VCaP (cell line): Measurements from ENCODE around the gene ADAM21.
"Not testable (repeated sequence)": the region's sequence is repeated elsewhere in the genome, so short reads cannot be mapped to it uniquely, and the experiment has no call there.

Experiments
- H3K27ac ChIP-seq: fragments of 450-650 bp; 2 replicates; pipeline ENCODE4 v1.5.1; 2017
- TF ChIP-seq, protein P1 (sequence below): fragments of 450-650 bp; conservative IDR thresholded peaks from 2 replicates; pipeline ENCODE4 v1.5.1; 2017; ENCODE audit warnings: mild to moderate bottlenecking, moderate library complexity

ADAM21 gene

DNA sequence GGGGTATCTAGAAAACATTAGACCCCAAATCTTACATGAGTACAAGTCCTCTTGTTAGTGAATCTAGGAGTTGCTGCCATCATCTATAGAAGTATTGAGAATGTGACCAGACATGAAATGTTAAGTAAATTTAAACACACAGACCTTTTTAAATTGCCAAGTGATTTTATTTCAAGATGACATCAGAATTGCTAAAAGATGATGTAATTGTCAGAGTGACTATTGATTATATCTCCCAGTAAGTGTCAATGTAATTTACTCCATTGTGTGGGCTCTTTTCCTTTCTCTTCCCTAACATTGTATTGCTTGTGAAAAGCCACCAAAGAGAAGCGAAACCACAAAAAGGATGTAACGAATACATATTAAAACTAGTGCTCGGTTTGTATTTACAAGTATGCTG, 16.8 kb downstream of the ADAM21 start:
- no peak overlapping the region for H3K27ac ChIP-seq
- TF ChIP-seq, protein P1, sequence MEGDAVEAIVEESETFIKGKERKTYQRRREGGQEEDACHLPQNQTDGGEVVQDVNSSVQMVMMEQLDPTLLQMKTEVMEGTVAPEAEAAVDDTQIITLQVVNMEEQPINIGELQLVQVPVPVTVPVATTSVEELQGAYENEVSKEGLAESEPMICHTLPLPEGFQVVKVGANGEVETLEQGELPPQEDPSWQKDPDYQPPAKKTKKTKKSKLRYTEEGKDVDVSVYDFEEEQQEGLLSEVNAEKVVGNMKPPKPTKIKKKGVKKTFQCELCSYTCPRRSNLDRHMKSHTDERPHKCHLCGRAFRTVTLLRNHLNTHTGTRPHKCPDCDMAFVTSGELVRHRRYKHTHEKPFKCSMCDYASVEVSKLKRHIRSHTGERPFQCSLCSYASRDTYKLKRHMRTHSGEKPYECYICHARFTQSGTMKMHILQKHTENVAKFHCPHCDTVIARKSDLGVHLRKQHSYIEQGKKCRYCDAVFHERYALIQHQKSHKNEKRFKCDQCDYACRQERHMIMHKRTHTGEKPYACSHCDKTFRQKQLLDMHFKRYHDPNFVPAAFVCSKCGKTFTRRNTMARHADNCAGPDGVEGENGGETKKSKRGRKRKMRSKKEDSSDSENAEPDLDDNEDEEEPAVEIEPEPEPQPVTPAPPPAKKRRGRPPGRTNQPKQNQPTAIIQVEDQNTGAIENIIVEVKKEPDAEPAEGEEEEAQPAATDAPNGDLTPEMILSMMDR, result no peak

DNA sequence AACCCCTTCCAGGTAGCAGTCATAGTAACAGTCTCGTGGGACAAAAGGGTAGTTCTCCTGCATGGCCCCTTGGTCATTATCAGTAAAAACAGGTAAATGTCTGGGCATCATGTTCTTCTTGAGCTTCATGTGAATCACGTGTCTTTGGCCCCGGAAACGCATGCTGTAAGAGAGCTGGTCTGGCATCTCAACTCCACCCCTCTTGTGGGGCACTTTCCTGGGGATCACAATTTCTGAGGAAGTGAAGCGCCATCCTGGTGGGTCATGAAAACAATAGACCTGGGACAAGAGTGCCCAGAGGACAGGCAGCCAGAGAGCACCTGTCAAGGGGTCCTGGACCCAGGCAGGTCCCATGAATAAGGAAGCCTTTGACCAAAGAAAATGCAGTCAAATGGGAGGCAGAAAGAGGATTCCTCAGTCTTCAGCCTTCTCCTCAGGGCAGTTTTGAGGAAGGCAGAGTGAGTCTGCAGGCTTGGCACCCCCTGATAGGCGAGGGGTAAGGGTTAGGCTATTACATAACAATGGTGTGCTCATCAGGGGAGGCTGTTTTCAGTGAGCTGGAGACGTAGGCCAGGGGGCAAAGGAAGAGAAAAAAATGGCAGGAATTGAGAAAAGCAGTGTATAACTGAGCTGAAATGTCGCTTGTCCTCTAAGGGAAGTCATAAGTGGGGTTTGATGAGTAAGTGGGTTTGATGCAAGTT, 19.0 kb downstream of the ADAM21 start:
- not testable (repeated sequence) for H3K27ac ChIP-seq

DNA sequence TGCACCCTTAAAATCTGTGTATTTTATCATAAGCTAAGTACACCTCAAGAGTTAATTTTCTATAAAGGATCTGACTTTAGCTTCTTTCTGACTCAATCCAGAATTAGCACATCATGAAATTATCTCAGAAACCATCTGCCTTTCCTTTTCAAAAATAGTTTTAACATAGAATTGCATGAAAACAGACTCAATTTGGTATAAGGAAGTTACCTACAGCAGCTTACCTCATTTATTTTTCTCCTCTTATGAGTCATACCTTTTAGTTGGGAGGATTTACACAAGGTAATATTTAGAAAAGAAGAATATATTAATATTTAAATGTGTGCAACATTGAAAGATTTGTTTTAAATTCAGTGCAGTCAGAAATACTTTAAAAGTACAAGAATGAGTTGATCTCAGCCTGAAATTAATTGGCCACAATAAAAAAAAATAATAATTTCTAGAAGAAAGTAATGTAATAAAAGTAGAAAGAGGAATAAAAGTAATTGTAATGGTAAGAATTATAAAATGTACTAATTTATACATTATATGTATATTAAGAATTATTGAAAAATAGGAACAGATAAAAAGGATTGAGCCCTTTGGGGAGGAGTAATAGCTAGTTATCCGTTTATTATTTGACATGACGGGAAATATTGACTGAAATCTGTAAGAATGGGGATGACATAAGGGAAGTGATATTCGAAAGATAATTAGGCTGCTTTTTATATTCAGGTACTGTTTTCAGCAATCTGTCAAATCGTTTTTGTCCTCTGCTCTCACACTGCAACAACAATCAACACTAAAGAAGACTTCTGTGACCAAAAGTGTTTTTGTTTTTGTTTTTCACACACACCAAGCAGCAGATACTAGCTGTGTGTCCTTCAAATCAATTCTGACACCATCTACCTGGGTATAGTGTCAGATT, 20.5 kb downstream of the ADAM21 start:
- no peak overlapping the region for H3K27ac ChIP-seq

DNA sequence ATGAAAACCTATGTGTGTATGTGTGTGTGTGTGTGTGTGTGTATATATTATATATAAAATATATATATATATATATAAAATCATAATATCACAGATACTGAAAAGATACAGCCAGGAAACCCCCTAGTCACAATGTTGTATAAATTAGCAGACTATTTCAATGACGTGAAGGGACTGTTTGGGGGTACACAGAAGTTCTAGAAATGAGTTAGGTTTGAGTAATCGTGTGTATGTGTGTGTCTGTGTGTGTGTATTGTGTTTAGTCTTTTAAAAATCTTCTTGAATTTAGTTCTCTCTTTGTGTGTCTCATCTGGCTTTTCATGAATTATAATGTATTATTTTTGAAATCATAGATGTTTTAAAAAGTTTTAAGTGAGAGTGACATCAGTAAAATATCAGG, 21.9 kb downstream of the ADAM21 start:
- TF ChIP-seq, protein P1, result no peak
- H3K27ac ChIP-seq, result no peak overlapping the region

More for the DNA sequence above, 20.5 kb downstream of the ADAM21 start:
- TF ChIP-seq, protein P1, result no peak

DNA sequence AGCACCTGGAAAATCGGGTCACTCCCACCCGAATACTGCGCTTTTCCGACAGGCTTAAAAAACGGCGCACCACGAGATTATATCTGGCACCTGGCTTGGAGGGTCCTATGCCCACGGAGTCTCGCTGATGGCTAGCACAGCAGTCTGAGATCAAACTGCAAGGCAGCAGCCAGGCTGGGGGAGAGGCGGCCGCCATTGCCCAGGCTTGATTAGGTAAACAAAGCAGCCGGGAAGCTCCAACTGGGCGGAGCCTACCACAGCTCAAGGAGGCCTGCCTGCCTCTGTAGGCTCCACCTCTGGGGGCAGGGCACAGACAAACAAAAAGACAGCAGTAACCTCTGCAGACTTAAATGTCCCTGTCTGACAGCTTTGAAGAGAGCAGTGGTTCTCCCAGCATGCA, 23.5 kb downstream of the ADAM21 start:
- H3K27ac ChIP-seq, result peak overlapping the region; percentile 28; the same call in 1 of the 2 replicates

DNA sequence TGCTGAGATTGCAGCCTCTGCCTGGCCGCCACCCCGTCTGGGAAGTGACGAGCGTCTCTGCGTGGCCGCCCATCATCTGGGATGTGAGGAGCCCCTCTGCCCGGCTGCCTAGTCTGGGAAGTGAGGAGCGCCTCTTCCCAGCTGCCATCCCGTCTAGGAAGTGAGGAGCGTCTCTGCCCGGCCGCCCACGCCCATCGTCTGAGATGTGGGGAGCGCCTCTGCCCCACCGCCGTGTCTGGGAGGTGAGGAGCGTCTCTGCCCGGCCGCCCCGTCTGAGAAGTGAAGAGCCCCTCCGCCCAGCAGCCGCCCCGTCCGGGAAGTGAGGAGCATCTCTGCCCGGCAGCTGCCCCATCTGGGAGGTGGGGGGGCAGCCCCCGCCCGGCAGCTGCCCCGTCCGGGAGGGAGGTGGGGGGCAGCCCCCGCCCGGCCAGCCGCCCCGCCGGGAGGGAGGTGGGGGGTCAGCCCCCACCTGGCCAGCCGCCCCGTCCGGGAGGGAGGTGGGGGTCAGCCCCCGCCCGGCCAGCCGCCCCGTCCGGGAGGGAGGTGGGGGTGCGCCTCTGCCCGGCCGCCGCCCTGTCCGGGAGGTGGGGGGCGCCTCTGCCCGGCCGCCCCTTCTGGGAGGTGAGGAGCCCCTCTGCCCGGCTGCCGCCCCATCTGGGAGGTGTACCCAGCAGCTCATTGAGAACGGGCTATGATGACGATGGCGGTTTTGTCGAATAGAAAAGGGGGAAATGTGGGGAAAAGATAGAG, 25.6 kb downstream of the ADAM21 start:
- not testable (repeated sequence) for H3K27ac ChIP-seq

DNA sequence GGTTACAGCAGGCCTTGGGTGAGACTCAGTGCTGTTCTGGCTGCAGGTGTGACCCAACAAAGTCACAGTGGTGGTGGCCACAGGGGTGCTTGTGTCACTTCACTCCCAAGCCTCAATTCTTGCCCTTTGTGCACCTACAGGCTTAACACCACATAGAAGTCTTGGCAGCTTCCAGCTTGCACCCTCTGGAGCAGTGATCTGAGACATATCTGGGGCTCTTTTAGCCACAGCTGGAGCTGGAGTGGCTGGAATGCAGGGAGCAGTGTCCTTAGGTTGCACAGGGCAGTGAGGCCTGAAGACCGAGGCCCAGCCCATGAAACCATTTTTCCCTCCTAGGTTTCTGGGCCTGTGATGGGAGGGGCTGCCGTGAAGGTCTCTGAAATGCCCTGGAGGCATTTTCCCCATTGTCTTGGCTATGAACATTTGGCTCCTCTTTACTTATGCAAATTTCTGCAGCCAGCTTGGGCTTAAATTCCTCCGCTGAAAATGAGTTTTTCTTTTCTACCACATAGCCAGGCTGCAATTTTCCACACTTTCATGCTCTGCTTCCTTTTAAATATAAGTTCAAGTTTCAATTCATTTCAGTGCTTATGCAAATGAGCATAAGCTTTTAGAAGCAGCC, 37.7 kb downstream of the ADAM21 start:
- H3K27ac ChIP-seq, result no peak overlapping the region
- TF ChIP-seq, protein P1, result no peak

DNA sequence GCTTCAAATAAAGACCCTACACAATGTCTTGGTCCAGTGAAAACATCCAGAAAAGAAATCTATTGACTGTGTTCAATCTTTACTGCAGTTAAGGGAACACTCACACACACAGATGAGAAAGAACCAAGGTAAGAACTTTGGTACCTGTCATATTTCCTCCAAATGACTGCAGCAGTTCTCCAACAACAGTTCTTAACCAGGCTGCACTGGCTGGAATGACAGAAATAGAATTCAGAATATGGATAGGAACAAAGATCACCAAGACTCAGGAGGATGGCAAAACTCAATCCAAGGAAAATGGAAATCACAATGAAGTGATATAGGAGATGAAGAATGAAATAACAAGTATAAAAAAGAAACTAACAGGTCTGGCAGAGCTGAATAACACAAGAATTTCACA, 46.2 kb downstream of the ADAM21 start:
- TF ChIP-seq, protein P1, result no peak
- H3K27ac ChIP-seq, result no peak overlapping the region
